SU-DHL-6 (cell line): ENCODE results near the gene HPRT1.
A peak's percentile ranks its signal among the peaks of the same experiment; 100 is the strongest.
"Not testable (repeated sequence)": the region's sequence is repeated elsewhere in the genome, so short reads cannot be mapped to it uniquely, and the experiment has no call there.

Experiments
- H2AFZ ChIP-seq: fragments of 200-600 bp; sonication (generic); 2 replicates; pipeline ENCODE4 v1.6.1; 2014; ENCODE audit warnings: low read depth, mild to moderate bottlenecking, moderate library complexity, mixed read lengths, antibody characterized with exemption, low read length; ENCODE audit not compliant: severe bottlenecking
- H3F3A ChIP-seq: fragments of 200-600 bp; shearing (Covaris generic); 2 replicates; pipeline ENCODE4 v1.6.0; 2016; ENCODE audit warnings: antibody characterized with exemption, mild to moderate bottlenecking; ENCODE audit not compliant: insufficient read depth
- H3K27ac ChIP-seq: fragments of 200-600 bp; sonication (generic); 2 replicates; pipeline ENCODE4 v1.5.1; 2016; ENCODE audit warnings: low read depth, mild to moderate bottlenecking, low read length, moderate library complexity, mixed read lengths
- H3K27me3 ChIP-seq: fragments of 200-600 bp; sonication (generic), shearing (Covaris generic); 2 replicates; pipeline ENCODE4 v1.6.0; 2014; ENCODE audit warnings: mild to moderate bottlenecking, low read length
- H3K36me3 ChIP-seq: fragments of 200-600 bp; sonication (generic); 2 replicates; pipeline ENCODE4 v1.6.1; 2014; ENCODE audit warnings: mild to moderate bottlenecking, low read length, mixed read lengths
- H3K4me2 ChIP-seq: fragments of 300-600, 200-600 bp; shearing (Covaris generic), sonication (generic); 2 replicates; pipeline ENCODE4 v1.6.0; 2014; ENCODE audit warnings: low read length, low read depth, mild to moderate bottlenecking; ENCODE audit not compliant: poor library complexity, severe bottlenecking
- H3K4me3 ChIP-seq: fragments of 200-600 bp; sonication (generic); 2 replicates; pipeline ENCODE4 v1.5.1; 2014; ENCODE audit warnings: antibody characterized with exemption, low read length, mild to moderate bottlenecking, mixed read lengths; ENCODE audit not compliant: insufficient read depth, poor library complexity, severe bottlenecking
- H3K79me2 ChIP-seq: fragments of 200-600 bp; sonication (generic); 2 replicates; pipeline ENCODE4 v1.6.1; 2014; ENCODE audit warnings: mild to moderate bottlenecking, low read length, moderate library complexity; ENCODE audit not compliant: insufficient read depth
- H3K9ac ChIP-seq: fragments of 200-600 bp; sonication (generic); 2 replicates; pipeline ENCODE4 v1.7.0; 2014; ENCODE audit warnings: mild to moderate bottlenecking, low read length
- H3K9me2 ChIP-seq: fragments of 200-600 bp; sonication (generic); replicated peaks from 2 replicates; pipeline ENCODE4 v1.6.1; 2014; ENCODE audit warnings: low read length; ENCODE audit not compliant: insufficient read depth
- H3K9me3 ChIP-seq: fragments of 200-600 bp; sonication (generic); 2 replicates; pipeline ENCODE4 v1.6.1; 2014; ENCODE audit warnings: low read length, mixed read lengths; ENCODE audit not compliant: insufficient read depth
- H4K20me1 ChIP-seq: fragments of 200-600 bp; sonication (generic); 2 replicates; pipeline ENCODE4 v1.6.1; 2014; ENCODE audit warnings: low read depth, mild to moderate bottlenecking, antibody characterized with exemption, low read length, moderate library complexity, mixed read lengths
- CTCF ChIP-seq: fragments of 200-600 bp; sonication (generic); IDR thresholded peaks from one replicate; pipeline ENCODE4 v1.5.1; 2017; ENCODE audit warnings: antibody characterized with exemption, mild to moderate bottlenecking, low read length, moderate library complexity; ENCODE audit not compliant: insufficient read depth, poor library complexity, severe bottlenecking
- EZH2phosphoT487 ChIP-seq: fragments of 200-600 bp; sonication (generic), shearing (Covaris generic); conservative IDR thresholded peaks from 2 replicates; pipeline ENCODE4 v1.6.1; 2018; ENCODE audit warnings: mild to moderate bottlenecking, antibody characterized with exemption, low read length, moderate library complexity, mixed read lengths

The HPRT1 gene

GRCh38 chrX:134461437-134461836 lies 1.5 kb downstream of the HPRT1 start:
- TF ChIP-seq CTCF, result no peak
- no peak for TF ChIP-seq EZH2phosphoT487
- Histone ChIP-seq H3K9me3 (no peaks in the 10 kb centered on the region), H3K27ac (0 out of 2 replicates have a peak overlapping the region, but pooled peaks have one; percentile 60), H3K36me3 (0 out of 2 replicates have a peak, but pooled peaks cover 2% of the 10 kb centered on the region), H3K9ac (peak overlapping the region; percentile 89), H3K79me2 (peaks cover 58% of the 10 kb centered on the region), H3K4me3 (peak overlapping the region; percentile 78), H3K27me3 (no peaks in the 10 kb centered on the region), H3F3A (no peaks in the 10 kb centered on the region), H3K9me2 (no peaks in the 10 kb centered on the region), H3K4me2 (peak overlapping the region; percentile 90), H4K20me1 (no peaks in the 10 kb centered on the region), H2AFZ (no peak overlapping the region)

- H3K27ac ChIP-seq, result no peak overlapping the region
- no peaks in the 10 kb centered on the region for H3K27me3 ChIP-seq
- 0 out of 2 replicates have a peak, but pooled peaks cover 2% of the 10 kb centered on the region for H3K36me3 ChIP-seq
- no peak overlapping the region for H3K4me3 ChIP-seq
- no peaks in the 10 kb centered on the region for H3F3A ChIP-seq
- peaks cover 63% of the 10 kb centered on the region for H3K79me2 ChIP-seq
- H2AFZ ChIP-seq, result no peak overlapping the region
- no peak for TF ChIP-seq CTCF
- no peak for TF ChIP-seq EZH2phosphoT487
- H3K4me2 ChIP-seq, result peak overlapping the region; percentile 7
- H4K20me1 ChIP-seq, result no peaks in the 10 kb centered on the region
- no peaks in the 10 kb centered on the region for H3K9me3 ChIP-seq
- no peak overlapping the region for H3K9ac ChIP-seq
- no peaks in the 10 kb centered on the region for H3K9me2 ChIP-seq
These were observed 3.0 kb downstream of the HPRT1 start for GRCh38 chrX:134462927-134463326.

GRCh38 chrX:134464453-134464852 lies 4.5 kb downstream of the HPRT1 start:
- H4K20me1 ChIP-seq, H3K4me2 ChIP-seq, H3K27ac ChIP-seq, H3K9me3 ChIP-seq, H3K9me2 ChIP-seq, H3K4me3 ChIP-seq, H3F3A ChIP-seq, H2AFZ ChIP-seq, H3K36me3 ChIP-seq, H3K9ac ChIP-seq, H3K27me3 ChIP-seq: not testable (repeated sequence)
- peaks cover 69% of the 10 kb centered on the region for H3K79me2 ChIP-seq

GRCh38 chrX:134469486-134469885 lies 9.5 kb downstream of the HPRT1 start:
- H2AFZ ChIP-seq, result no peak overlapping the region
- no peaks in the 10 kb centered on the region for H3K9me2 ChIP-seq
- peaks cover 40% of the 10 kb centered on the region for H3K79me2 ChIP-seq
- no peak overlapping the region for H3K4me2 ChIP-seq
- H3K9me3 ChIP-seq, result no peaks in the 10 kb centered on the region
- no peak overlapping the region for H3K9ac ChIP-seq
- H3K27me3 ChIP-seq, result no peaks in the 10 kb centered on the region
- no peaks in the 10 kb centered on the region for H3F3A ChIP-seq
- no peaks in the 10 kb centered on the region for H4K20me1 ChIP-seq
- no peak overlapping the region for H3K27ac ChIP-seq
- TF ChIP-seq CTCF (no peak), EZH2phosphoT487 (no peak)
- H3K4me3 ChIP-seq, result no peak overlapping the region
- no peaks in the 10 kb centered on the region for H3K36me3 ChIP-seq
